HG02571 (cell line): Measurements from ENCODE around the gene COL5A3.
"Not testable (repeated sequence)": the region's sequence is repeated elsewhere in the genome, so short reads cannot be mapped to it uniquely, and the experiment has no call there.

Experiments used
- ATAC-seq: cut with Tn5 transposase; IDR thresholded peaks from one replicate; pipeline ENCODE4 v1.9.1; 2021; ENCODE audit warnings: mild to moderate bottlenecking, moderate library complexity; ENCODE audit not compliant: unreplicated experiment

COL5A3 gene

DNA sequence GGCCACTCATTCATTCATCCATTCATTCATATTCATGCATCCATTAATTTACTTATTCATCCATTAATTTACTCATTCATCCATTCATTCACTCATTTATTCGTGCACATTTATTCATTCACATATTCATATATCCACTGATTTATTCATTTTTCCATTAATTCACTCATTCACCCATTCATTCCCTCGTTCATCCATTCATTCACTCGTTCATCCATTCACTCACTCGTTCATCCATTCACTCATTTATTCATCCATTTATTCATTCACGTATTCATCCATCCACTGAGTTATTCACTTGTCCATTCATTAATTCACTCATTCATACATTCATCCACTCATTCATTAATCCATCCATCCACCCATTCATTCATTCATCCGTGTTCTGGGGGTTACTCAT lies 38.2 kb downstream of the COL5A3 start:
- ATAC-seq, result no peak

GRCh38 chr19:9971166-9971897 lies 39.0 kb downstream of the COL5A3 start:
- no peak for ATAC-seq

- no peak for ATAC-seq
Observed at GRCh38 chr19:9970481-9970880, 39.8 kb downstream of the COL5A3 start.

DNA sequence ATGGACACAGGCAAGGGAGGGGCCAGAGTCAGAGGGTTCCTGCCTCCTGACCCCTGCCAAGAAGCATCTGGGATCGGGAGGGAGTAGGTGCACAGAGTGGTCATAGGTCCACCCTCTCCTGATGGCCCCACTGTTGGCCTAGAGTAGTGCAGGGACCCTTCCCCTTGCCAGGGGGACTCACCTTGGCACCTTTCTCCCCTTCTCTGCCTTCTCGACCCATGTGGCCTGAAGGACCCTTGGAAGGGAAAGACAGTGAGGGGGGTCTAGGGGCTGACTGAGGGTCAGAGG lies 40.7 kb downstream of the COL5A3 start:
- no peak for ATAC-seq

DNA sequence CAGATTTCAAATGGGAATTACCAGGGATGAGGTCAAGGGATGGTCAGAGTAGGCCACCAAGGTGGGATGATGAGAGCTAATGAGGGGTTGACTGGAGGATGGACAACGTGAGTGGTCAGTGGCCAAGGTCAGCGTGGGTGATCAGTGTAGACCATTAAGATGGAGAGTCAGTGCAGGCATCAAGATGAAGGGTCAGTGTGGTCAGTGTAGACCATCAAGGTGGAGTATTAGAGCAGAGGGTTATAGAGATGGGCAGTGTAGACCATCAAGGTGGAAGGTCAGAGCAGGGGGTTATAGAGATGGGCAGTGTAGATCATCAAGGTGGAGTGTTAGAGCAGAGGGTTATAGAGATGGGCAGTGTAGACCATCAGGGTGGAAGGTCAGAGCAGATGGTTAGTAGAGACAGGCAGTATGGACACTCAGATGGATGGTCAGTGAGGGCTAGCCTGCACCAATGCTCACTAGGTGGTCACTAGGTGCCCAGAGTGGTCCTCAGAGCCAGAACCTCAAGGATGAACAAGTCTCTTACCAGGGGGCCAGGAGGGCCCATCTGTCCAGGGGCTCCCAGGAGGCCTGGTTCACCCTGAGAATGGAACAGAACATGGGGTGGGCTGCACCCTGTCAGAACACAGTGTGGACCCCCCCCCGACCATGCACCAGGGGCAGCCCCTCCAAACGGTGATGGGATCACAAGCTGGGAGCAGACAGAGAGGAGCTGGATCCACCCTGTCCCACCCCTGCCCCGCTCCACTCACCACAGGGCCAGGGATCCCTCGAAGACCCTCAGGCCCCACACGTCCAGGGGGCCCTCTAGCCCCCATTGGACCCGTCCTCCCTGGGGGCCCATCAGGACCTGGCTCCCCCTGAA lies 41.2 kb downstream of the COL5A3 start:
- ATAC-seq, result no peak

DNA sequence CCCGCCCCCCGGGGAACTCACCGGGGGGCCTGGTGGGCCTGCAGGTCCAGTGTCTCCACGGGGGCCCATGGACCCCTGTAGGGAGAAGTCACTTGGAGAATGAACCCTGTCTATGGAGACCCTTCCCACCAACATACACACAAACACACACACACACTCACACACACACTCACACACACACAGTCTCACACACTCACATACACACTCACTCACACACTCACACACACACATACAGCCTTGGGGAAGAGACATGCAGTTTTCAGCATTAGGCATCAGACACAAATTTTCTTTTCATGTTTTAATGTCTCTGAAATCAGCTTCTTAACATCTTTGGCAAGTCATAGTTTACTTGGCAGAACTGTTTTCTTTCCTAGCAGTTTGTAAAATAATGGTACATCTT lies 43.0 kb downstream of the COL5A3 start:
- no peak for ATAC-seq

DNA sequence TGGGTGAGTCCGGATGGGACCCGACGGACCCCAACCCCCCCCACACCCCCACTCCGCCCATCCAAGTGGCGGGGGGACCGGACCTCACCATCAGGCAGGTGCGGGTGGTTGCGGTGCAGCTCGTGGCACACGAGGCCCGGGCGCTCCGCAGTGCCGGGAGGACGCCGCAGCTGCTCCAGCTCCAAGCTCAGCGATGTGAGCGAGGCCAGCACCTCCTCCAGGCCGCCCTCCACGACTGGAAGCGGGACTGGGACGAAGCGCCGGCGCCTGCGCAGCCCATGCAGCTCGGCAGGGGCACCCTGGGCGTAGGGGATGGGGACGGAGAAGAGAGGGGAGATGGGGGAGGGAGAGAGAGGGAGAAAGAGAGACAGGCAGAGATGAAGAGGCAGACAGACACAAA lies 43.9 kb downstream of the COL5A3 start:
- no peak for ATAC-seq

DNA sequence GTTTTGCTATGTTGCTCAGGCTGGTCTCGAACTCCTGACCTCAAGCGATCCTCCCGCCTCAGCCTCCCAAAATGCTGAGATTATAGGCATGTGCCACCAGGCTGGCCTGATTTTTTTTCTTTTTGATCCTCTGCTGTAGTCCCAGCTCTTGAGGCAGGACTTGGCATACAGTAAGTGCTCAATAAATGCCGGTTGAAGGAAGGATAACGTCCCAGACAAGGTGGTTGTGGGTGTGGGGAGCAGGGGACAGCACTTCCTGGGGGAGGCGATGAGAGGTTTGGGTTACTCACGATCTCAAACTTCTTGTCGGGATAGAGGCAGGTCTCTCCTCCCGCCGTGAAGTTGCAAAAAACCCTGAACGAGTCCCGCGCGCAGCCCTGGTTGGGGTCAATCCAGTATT lies 44.3 kb downstream of the COL5A3 start:
- ATAC-seq, result no peak

GRCh38 chr19:9962623-9963290 lies 47.5 kb downstream of the COL5A3 start:
- no peak for ATAC-seq

- ATAC-seq, result no peak
Observed at GRCh38 chr19:9961103-9961502, 49.2 kb downstream of the COL5A3 start.

- ATAC-seq, result no peak
Observed at GRCh38 chr19:9958379-9958821, 51.9 kb downstream of the COL5A3 start.

GRCh38 chr19:9956956-9957355 lies 53.3 kb downstream of the COL5A3 start:
- ATAC-seq, result no peak

- no peak for ATAC-seq
Observed at GRCh38 chr19:9953802-9954542, 56.3 kb downstream of the COL5A3 start.

DNA sequence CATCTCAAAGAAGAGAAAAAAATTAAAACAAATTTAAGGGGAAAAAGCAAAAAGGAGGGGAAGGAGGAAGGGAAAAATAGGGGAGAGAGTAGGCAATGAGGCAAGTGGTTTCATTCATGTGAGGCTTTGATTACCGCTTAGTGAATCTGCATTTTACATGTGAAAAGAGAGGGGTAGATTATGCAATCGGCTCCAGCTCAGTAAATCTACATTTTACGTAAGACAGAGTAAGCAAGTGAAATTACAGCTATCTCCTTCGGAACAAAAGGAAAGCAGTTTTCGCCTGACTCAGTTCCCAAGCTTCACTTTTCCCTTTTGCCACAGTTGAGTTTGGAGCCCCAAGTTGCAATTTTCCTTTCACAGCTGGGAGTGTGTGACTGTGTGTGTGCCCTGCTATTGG lies 58.0 kb downstream of the COL5A3 start:
- no peak for ATAC-seq

- no peak for ATAC-seq
Observed at GRCh38 chr19:9947441-9947840, 62.9 kb downstream of the COL5A3 start.

- ATAC-seq, result not testable (repeated sequence)
Observed at GRCh38 chr19:9946528-9947125, 63.7 kb downstream of the COL5A3 start.

- ATAC-seq, result no peak
Observed at GRCh38 chr19:9945319-9945966, 64.9 kb downstream of the COL5A3 start.

DNA sequence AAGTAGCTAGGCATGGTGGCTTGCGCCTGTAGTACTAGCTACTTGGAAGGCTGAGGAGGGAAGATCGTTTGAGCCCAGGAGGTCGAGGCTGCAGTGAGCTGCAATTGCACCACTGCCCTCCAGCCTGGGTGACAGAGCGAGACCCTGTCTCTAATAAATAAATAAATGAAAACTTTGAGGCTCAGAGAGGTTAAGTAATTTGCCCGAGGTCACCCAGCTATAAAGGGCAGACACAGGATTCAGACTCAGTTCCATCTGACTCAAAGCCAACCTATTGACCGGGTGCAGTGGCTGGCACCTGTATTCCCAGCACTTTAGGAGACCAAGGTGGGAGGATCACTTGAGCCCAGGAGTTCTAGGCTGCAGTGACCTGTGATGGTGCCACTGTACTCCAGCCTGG lies 66.6 kb downstream of the COL5A3 start:
- ATAC-seq, result no peak

DNA sequence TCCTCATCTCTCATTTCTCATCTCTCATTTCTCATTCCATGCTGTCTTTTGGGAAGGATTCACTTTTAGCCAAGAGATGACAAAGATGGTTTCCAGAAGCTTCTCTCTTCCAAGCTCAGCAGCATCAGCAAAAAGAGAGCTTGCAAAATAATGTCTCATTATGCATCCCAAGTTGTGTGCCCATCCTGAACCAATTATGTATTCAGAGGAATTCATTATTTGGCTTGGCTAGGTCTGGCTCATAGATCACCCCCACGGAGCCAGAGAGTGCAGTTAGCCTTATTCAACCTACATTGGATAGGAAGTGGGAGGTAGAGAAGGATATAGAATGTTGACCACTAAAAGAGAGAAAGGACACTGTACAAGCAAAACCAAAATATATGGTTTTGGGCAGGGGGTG lies 68.6 kb downstream of the COL5A3 start:
- no peak for ATAC-seq

GRCh38 chr19:9941231-9941630 lies 69.1 kb downstream of the COL5A3 start:
- ATAC-seq, result no peak
